MM.1S (cell line): ENCODE measurements around the gene DBNDD1.

ENCODE experiments used
- DNase-seq: peaks from one replicate; pipeline ENCODE4 v3.0.0-alpha.2; 2015
- H2AFZ ChIP-seq: fragments of 300-600 bp; sonication (generic); 2 replicates; pipeline ENCODE4 v1.6.0; 2016; ENCODE audit warnings: antibody characterized with exemption, low read length
- H3F3A ChIP-seq: fragments of 300-600 bp; sonication (generic); 2 replicates; pipeline ENCODE4 v1.6.1; 2016; ENCODE audit warnings: mild to moderate bottlenecking, antibody characterized with exemption, low read length, moderate library complexity, mixed read lengths; ENCODE audit not compliant: insufficient read depth
- H3K27ac ChIP-seq: fragments of 300-600 bp; sonication (generic); 2 replicates; pipeline ENCODE4 v1.5.1; 2016; ENCODE audit warnings: mild to moderate bottlenecking, low read length
- H3K27me3 ChIP-seq: fragments of 300-600 bp; sonication (generic); replicated peaks from 2 replicates; pipeline ENCODE4 v1.6.0; 2016; ENCODE audit warnings: low read length; ENCODE audit not compliant: insufficient read depth
- H3K36me3 ChIP-seq: fragments of 300-600 bp; sonication (generic); replicated peaks from 2 replicates; pipeline ENCODE4 v1.6.1; 2016; ENCODE audit warnings: mild to moderate bottlenecking, low read length, mixed read lengths; ENCODE audit not compliant: insufficient read depth
- H3K4me1 ChIP-seq: fragments of 300-600 bp; sonication (generic); 2 replicates; pipeline ENCODE4 v1.6.1; 2016; ENCODE audit warnings: low read length, mixed read lengths
- H3K4me2 ChIP-seq: fragments of 300-600 bp; sonication (generic); 2 replicates; pipeline ENCODE4 v1.6.0; 2016; ENCODE audit warnings: low read depth, low read length
- H3K4me3 ChIP-seq: fragments of 300-600 bp; sonication (generic); 2 replicates; pipeline ENCODE4 v1.5.1; 2016; ENCODE audit warnings: low read length, mixed read lengths
- H3K79me2 ChIP-seq: fragments of 300-600 bp; sonication (generic); 2 replicates; pipeline ENCODE4 v1.6.1; 2016; ENCODE audit warnings: mixed run types, low read length, mixed read lengths
- H3K9ac ChIP-seq: fragments of 300-600 bp; sonication (generic); 2 replicates; pipeline ENCODE4 v1.6.1; 2016; ENCODE audit warnings: low read length, mixed read lengths
- H3K9me2 ChIP-seq: fragments of 300-600 bp; sonication (generic); replicated peaks from 2 replicates; pipeline ENCODE4 v1.6.1; 2016; ENCODE audit warnings: mild to moderate bottlenecking, low read length, mixed read lengths; ENCODE audit not compliant: insufficient read depth
- H3K9me3 ChIP-seq: fragments of 300-600 bp; sonication (generic); replicated peaks from 2 replicates; pipeline ENCODE4 v1.6.1; 2016; ENCODE audit warnings: mild to moderate bottlenecking, low read length, mixed read lengths; ENCODE audit not compliant: insufficient read depth
- H4K20me1 ChIP-seq: fragments of 300-600 bp; sonication (generic); 2 replicates; pipeline ENCODE4 v1.6.1; 2016; ENCODE audit warnings: mild to moderate bottlenecking, low read length, moderate library complexity, mixed read lengths; ENCODE audit not compliant: insufficient read depth
- EZH2 ChIP-seq: fragments of 300-600 bp; sonication (generic); optimal IDR thresholded peaks from 2 replicates; pipeline ENCODE3; 2017; ENCODE audit warnings: low read depth, mild to moderate bottlenecking, antibody characterized with exemption, low read length, mixed read lengths
- EZH2phosphoT487 ChIP-seq: fragments of 300-600 bp; sonication (generic); IDR thresholded peaks from 2 replicates; pipeline ENCODE4 v1.6.1; 2018; ENCODE audit warnings: antibody characterized with exemption, low read length
- TF ChIP-seq, protein P1 (sequence below): fragments of 300-600 bp; sonication (generic); IDR thresholded peaks from 2 replicates; pipeline ENCODE4 v1.5.1; 2016; ENCODE audit warnings: antibody characterized with exemption, low read length, mixed read lengths

DBNDD1 gene

GRCh38 chr16:89956505-89957215 lies 62.6 kb downstream of the DBNDD1 start:
- TF ChIP-seq, protein P1, sequence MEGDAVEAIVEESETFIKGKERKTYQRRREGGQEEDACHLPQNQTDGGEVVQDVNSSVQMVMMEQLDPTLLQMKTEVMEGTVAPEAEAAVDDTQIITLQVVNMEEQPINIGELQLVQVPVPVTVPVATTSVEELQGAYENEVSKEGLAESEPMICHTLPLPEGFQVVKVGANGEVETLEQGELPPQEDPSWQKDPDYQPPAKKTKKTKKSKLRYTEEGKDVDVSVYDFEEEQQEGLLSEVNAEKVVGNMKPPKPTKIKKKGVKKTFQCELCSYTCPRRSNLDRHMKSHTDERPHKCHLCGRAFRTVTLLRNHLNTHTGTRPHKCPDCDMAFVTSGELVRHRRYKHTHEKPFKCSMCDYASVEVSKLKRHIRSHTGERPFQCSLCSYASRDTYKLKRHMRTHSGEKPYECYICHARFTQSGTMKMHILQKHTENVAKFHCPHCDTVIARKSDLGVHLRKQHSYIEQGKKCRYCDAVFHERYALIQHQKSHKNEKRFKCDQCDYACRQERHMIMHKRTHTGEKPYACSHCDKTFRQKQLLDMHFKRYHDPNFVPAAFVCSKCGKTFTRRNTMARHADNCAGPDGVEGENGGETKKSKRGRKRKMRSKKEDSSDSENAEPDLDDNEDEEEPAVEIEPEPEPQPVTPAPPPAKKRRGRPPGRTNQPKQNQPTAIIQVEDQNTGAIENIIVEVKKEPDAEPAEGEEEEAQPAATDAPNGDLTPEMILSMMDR = no peak
- TF ChIP-seq EZH2 = no peak
- no peak for TF ChIP-seq EZH2phosphoT487
- Histone ChIP-seq H3K27me3 (no peaks in the 10 kb centered on the region), H3K9me3 (no peaks in the 10 kb centered on the region), H3K27ac (no peak overlapping the region), H3K4me3 (no peak overlapping the region), H4K20me1 (no peaks in the 10 kb centered on the region), H2AFZ (no peak overlapping the region), H3K79me2 (no peaks in the 10 kb centered on the region), H3K9me2 (no peaks in the 10 kb centered on the region), H3K36me3 (no peaks in the 10 kb centered on the region), H3K4me2 (no peak overlapping the region), H3K9ac (no peak overlapping the region), H3F3A (no peaks in the 10 kb centered on the region), H3K4me1 (no peaks in the 10 kb centered on the region)
- no peak for DNase-seq

DNA sequence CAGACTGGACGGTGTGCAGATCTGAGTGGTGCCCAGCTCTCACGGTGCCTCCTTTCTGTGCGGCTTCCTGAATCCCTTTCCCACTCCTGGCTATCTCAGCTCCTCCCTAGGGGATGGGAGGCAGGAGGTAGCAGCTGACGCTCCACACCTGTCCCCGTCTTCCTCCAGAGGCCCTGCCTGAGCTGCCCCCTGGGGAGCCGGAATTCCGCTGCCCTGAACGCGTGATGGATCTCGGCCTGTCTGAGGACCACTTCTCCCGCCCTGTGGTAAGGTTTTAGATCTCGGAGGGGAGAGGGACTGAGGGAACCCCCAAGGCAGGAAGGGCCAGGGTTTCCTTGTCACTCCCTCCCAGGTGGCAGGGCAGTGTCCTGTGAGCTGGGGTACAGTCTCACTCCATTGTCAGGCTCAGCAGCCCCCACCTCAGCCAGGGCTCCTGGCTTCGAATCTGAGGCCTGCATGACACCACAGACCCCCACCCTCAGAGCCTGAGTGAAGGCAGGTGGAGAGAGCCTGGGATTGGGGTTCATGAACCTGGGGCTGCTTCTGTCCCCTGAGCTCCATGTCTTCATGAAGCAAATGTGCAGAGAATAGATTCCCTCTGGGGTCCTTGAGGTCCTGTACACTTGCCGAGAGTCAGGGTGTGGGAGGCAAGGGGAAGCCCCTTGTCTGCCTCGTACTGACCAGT lies 64.1 kb downstream of the DBNDD1 start:
- no peak overlapping the region for H2AFZ ChIP-seq

More for the DNA sequence above, 64.1 kb downstream of the DBNDD1 start:
- no peak overlapping the region for H3K4me2 ChIP-seq
- no peak for DNase-seq
- no peak overlapping the region for H3K4me3 ChIP-seq
- no peaks in the 10 kb centered on the region for H3K9me3 ChIP-seq
- no peak overlapping the region for H3K27ac ChIP-seq
- no peaks in the 10 kb centered on the region for H3K9me2 ChIP-seq
- H3K79me2 ChIP-seq = no peaks in the 10 kb centered on the region
- no peaks in the 10 kb centered on the region for H3K36me3 ChIP-seq
- H3K4me1 ChIP-seq = no peaks in the 10 kb centered on the region
- no peak for TF ChIP-seq EZH2phosphoT487
- TF ChIP-seq, protein P1 = no peak
- TF ChIP-seq EZH2 = no peak
- no peaks in the 10 kb centered on the region for H4K20me1 ChIP-seq
- no peaks in the 10 kb centered on the region for H3F3A ChIP-seq
- H3K9ac ChIP-seq = no peak overlapping the region
- no peaks in the 10 kb centered on the region for H3K27me3 ChIP-seq
